Esophagus muscularis mucosa (tissue), 4 donors: Measurements from ENCODE around the gene KNTC1.

Experiments used
- EP300 ChIP-seq: sonication (generic); formaldehyde crosslinking; IDR thresholded peaks from one replicate; pipeline ENCODE4 v1.6.1; 2017; ENCODE audit warnings: antibody characterized with exemption
- POLR2A ChIP-seq: fragments of 450-650 bp; IDR thresholded peaks from one replicate; pipeline ENCODE4 v1.6.1; 2017; ENCODE audit warnings: antibody characterized with exemption, moderate library complexity, mild to moderate bottlenecking, low read depth
- POLR2AphosphoS5 ChIP-seq, 2 donors: sonication (generic); formaldehyde crosslinking; IDR thresholded peaks; one replicate each; pipeline ENCODE4 v1.6.1; 2017; ENCODE audit warnings: antibody characterized with exemption in 2 of 2
- TF ChIP-seq, protein P1 (sequence below), 3 experiments: fragments of 200-600 bp in 2 of 3; fragments of 450-650 bp in 1 of 3; sonication (generic) in 2 of 3; IDR thresholded peaks; one replicate each; pipeline ENCODE4 v1.5.1; 2017 to 2019; ENCODE audit warnings: antibody characterized with exemption in 3 of 3, mild to moderate bottlenecking in 2 of 3, moderate library complexity in 1 of 3

- TF ChIP-seq, protein P1, sequence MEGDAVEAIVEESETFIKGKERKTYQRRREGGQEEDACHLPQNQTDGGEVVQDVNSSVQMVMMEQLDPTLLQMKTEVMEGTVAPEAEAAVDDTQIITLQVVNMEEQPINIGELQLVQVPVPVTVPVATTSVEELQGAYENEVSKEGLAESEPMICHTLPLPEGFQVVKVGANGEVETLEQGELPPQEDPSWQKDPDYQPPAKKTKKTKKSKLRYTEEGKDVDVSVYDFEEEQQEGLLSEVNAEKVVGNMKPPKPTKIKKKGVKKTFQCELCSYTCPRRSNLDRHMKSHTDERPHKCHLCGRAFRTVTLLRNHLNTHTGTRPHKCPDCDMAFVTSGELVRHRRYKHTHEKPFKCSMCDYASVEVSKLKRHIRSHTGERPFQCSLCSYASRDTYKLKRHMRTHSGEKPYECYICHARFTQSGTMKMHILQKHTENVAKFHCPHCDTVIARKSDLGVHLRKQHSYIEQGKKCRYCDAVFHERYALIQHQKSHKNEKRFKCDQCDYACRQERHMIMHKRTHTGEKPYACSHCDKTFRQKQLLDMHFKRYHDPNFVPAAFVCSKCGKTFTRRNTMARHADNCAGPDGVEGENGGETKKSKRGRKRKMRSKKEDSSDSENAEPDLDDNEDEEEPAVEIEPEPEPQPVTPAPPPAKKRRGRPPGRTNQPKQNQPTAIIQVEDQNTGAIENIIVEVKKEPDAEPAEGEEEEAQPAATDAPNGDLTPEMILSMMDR (IDR thresholded peaks at IDR 0.05), result no peak
- TF ChIP-seq POLR2A (no peak), EP300 (no peak), POLR2AphosphoS5 (IDR thresholded peaks at IDR 0.05) (no peak)
Measured at GRCh38 chr12:122635471-122635870, 108.4 kb downstream of the KNTC1 start.
